Gastroesophageal sphincter (tissue), 3 donors: ENCODE results near the gene STX1A.

Source experiments
- EP300 ChIP-seq: sonication (generic); formaldehyde crosslinking; IDR thresholded peaks from one replicate; pipeline ENCODE4 v1.6.1; 2017; ENCODE audit warnings: antibody characterized with exemption, mild to moderate bottlenecking
- POLR2A ChIP-seq, 2 donors: fragments of 450-650 bp; IDR thresholded peaks; one replicate each; pipeline ENCODE4 v1.6.1; 2017; ENCODE audit warnings: antibody characterized with exemption in 2 of 2, mild to moderate bottlenecking in 2 of 2, moderate library complexity in 1 of 2
- POLR2AphosphoS5 ChIP-seq: sonication (generic); formaldehyde crosslinking; IDR thresholded peaks from one replicate; pipeline ENCODE4 v1.6.1; 2017; ENCODE audit warnings: antibody characterized with exemption
- TF ChIP-seq, protein P1 (sequence below), 4 experiments: fragments of 200-600 bp in 2 of 4; fragments of 450-650 bp in 2 of 4; sonication (generic) in 1 of 4; IDR thresholded peaks; one replicate each; pipeline ENCODE4 v1.5.1; 2017 to 2019; ENCODE audit warnings: antibody characterized with exemption in 4 of 4, mild to moderate bottlenecking in 2 of 4, moderate library complexity in 2 of 4

DNA sequence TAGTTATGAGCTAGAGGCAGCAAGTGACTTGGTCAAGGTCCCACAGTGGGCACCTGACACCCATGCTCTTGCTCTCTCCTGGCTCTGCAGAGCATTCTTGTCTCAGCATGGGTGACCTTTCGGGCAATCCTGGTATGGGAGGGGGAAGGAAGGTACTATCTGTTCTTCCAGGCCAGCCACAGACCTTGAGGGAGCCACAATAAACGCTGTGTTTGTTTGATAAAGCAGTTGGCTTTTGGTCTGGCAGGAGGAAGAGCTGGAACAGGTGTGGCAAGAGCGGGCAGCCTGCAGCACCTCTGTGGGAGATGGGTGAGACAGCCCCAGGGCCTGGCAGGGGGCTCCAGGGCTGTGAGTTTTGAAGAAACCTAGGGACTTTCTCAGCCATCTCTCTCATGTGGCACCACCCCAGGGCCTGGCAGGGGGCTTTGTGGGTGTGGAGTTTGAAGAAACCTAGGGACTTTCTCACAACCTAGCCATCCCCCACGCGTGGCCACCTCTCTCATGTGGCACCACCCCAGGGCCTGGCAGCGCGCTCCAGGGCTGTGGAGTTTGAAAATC is 39.2 kb upstream of the STX1A start:
- TF ChIP-seq POLR2AphosphoS5 (no peak), POLR2A (IDR thresholded peaks at IDR 0.05) (no peak), EP300 (no peak)
- TF ChIP-seq, protein P1, sequence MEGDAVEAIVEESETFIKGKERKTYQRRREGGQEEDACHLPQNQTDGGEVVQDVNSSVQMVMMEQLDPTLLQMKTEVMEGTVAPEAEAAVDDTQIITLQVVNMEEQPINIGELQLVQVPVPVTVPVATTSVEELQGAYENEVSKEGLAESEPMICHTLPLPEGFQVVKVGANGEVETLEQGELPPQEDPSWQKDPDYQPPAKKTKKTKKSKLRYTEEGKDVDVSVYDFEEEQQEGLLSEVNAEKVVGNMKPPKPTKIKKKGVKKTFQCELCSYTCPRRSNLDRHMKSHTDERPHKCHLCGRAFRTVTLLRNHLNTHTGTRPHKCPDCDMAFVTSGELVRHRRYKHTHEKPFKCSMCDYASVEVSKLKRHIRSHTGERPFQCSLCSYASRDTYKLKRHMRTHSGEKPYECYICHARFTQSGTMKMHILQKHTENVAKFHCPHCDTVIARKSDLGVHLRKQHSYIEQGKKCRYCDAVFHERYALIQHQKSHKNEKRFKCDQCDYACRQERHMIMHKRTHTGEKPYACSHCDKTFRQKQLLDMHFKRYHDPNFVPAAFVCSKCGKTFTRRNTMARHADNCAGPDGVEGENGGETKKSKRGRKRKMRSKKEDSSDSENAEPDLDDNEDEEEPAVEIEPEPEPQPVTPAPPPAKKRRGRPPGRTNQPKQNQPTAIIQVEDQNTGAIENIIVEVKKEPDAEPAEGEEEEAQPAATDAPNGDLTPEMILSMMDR (IDR thresholded peaks at IDR 0.05): no peak
